Fibroblast of peridontal ligament (primary cell): ENCODE data around the gene TRPC3.

Experiments
- DNase-seq: peaks from one replicate; pipeline ENCODE4 v3.0.0-alpha.2; 2010; ENCODE audit errors: extremely low read depth

The TRPC3 gene

DNA sequence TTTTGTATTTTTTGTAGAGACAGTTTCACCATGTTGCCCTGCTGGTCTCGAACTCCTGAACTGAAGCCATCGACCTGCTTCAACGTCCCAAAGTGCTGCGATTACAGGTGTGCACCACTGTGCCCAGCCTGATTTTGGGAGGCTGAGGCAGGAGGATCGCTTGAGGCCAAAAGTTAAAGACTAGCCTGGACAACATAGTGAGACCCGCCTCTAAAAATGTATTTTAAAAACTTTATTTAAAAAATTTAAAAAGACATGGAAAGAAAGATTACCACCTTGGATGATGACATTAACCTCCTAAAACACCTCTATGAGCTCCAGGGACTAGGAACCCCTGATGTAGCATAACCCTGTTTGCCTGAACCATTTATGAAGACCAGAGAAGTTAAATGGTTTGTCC, 75.8 kb downstream of the TRPC3 start:
- DNase-seq: no peak

- DNase-seq: peak; percentile 46
Observed at GRCh38 chr4:121875652-121876051, 76.2 kb downstream of the TRPC3 start.

- peak; percentile 66 for DNase-seq
Observed at GRCh38 chr4:121873604-121874003, 78.3 kb downstream of the TRPC3 start.

DNA sequence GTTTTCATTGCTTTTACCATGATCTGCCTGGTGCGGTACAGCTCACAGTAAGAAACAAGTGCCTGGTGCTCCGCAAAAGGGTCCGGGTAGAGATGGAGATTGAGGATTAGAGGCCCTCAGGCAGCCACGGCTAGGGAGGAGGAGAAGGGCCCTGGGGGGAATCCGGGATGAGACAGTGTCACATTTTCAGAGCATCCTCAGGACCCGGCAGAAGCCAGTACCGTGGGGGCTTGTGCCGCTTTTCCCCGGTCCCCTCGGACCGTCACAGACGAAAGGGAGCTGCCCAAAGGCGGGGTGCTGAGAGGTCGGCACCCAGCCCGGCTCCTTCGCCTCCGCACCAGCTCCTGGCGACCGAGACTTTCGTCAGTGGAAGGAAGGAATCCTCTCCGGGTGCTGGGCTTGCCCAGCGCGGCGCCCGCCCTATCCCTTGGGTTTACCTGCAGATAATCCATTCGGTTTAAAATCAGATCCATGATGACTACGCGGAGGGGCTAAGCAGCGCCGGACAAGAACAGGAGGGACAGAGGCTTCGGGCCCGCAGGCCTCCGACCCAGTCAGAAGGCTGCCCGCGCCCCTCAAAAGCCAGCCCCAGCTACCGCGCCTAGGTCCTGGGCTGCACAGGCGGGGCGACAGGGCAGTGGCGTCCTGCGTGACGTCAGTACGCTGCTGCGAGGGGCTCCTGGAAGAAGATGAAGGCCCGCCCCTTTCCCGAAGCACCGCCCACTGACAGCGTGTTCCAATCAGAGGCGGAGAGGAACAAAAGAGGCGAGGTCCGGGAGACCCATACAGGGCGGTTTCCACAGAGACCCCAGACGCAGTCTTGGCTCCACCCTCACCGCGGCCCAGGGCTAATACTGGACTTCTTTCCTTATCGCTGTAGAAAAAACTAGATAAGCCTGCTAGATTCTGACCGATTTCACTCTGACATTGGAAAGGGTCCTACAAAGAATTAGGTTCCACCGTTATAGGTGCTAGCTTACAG, 81.7 kb downstream of the TRPC3 start, which contains the start of gene BBS7:
Gene BBS7 (minus strand): TSS at position 634 of the 982 bp plus-strand sequence. CDS start 161 bp downstream, at position 473.
- DNase-seq: peak; percentile 93

- DNase-seq: no peak
Observed at GRCh38 chr4:121863799-121864198, 88.1 kb downstream of the TRPC3 start.

GRCh38 chr4:121861426-121861825, 90.4 kb downstream of the TRPC3 start:
- no peak for DNase-seq

DNA sequence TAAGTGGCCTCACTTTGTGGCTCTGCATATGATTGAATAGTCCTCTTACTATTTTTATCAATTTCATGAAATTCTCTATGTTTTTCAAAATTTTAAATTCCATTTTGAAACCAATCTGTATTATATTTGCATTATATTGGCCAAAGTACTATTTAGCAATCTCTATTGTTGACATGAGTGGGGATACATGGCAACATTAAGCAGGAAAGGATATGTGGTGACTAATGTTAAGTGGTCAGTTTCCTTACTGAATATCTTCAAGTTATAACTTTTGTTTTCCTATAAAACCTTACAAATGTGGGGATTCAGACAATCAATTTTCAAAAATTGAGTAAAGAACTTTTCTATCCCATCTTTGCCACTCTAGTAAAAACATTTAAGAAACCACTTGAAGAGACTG, 91.7 kb downstream of the TRPC3 start:
- peak; percentile 8 for DNase-seq

- no peak for DNase-seq
Observed at GRCh38 chr4:121851354-121851753, 100.5 kb downstream of the TRPC3 start.

DNA sequence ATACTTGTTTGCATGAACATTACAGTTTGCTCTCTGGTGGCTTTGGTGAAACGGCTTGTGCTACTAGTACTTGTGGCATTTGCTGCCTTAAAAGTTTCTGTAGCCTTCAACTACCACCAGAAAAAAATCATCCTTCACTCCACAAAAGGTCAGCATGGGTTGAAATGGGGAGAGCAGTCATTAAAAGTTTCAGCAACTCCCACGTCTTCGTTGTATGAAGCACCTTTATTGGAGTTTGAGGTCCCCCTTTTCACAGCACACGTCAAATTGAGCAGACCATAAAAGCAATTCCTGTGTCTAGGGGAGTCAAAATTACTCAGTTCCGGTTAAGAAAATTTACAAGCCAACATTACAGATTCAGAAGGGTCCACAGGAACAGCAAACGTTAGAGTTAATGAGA, 105.2 kb downstream of the TRPC3 start:
- DNase-seq: no peak

DNA sequence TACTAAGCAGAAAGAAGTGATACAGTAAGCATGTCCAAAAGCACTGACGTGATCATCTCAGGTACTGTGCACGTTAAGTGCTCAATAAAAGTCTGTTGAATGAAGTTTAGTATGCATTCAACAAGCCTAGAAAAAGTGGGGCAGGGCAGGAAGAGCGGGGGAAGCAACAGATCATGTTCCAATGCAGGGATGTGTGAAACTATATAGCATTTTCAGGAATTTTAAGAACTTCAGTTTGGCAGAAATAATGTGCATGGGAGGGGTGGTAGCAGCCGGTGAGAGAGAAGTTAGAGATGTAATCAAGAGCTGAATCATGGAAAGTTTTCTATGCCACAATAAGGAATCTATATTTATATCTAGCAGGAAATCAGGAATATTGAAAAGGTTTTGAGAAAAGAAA, 109.0 kb downstream of the TRPC3 start:
- DNase-seq: no peak

- DNase-seq: no peak
Observed at GRCh38 chr4:121838136-121838535, 113.7 kb downstream of the TRPC3 start.

DNA sequence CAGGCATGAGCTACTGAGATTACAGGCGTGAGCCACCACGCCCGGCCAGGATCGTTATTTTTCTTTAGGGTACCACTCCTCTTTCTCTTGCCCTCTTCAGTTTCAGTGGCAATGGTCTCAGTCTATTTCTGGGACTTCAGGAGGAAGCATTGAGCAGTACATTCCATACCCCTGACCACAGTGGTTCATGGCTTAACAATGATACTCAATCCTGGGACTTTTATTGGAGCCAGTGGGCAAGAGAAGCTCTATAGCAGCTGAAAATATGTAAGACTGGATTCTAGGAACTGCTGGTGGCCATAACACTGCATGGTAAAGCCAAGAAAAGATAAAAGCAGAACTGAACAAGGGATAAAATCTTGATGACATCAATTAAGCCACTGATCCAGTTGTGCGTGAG, 122.3 kb downstream of the TRPC3 start:
- DNase-seq: no peak
